Kidney (tissue), 14 donors: ENCODE results near the gene IQCK. TPM values are rescaled to one million over a fixed set of nuclear protein-coding genes. Genes with fewer than 3 reads are reported as not detected.

ENCODE experiments used
- DNase-seq, 5 donors: peaks; one replicate each; pipeline ENCODE4 v3.0.0-alpha.2; 2013 to 2020
- FAIRE-seq: peaks from 2 replicates; lab custom pipeline; 2012; peaks lifted over from hg19 to GRCh38; lab: Jason Lieb, UNC
- H3K27ac ChIP-seq, 2 donors: one replicate each; pipeline ENCODE4 v1.7.0; 2013; ENCODE audit warnings: low read depth in 2 of 2, low read length in 2 of 2, inconsistent platforms in 1 of 2
- H3K27me3 ChIP-seq: one replicate; pipeline ENCODE4 v1.7.1; 2013; ENCODE audit warnings: low read length, inconsistent platforms; ENCODE audit not compliant: control insufficient read depth, insufficient read depth
- H3K36me3 ChIP-seq, 3 donors: one replicate each; pipeline versions ENCODE4 v1.7.0 to v1.7.1; 2013; ENCODE audit warnings: low read length in 3 of 3, control low read depth in 1 of 3, inconsistent platforms in 1 of 3; ENCODE audit not compliant: insufficient read depth in 3 of 3, control insufficient read depth in 2 of 3
- H3K4me1 ChIP-seq, 3 donors: one replicate each; pipeline versions ENCODE4 v1.7.0 to v1.7.1; 2013; ENCODE audit warnings: low read length in 3 of 3, inconsistent platforms in 1 of 3, low read depth in 1 of 3; ENCODE audit not compliant: control insufficient read depth in 2 of 3, insufficient read depth in 2 of 3
- H3K4me3 ChIP-seq, 3 donors: one replicate each; pipeline versions ENCODE4 v1.7.0 to v1.8.1; 2013; ENCODE audit warnings: low read length in 3 of 3, control low read depth in 1 of 3, inconsistent platforms in 1 of 3
- H3K9ac ChIP-seq, 3 donors: one replicate each; pipeline versions ENCODE4 v1.7.0 to v1.7.1; 2013; ENCODE audit warnings: low read length in 3 of 3, control low read depth in 1 of 3, inconsistent platforms in 1 of 3
- H3K9me3 ChIP-seq, 3 donors: one replicate each; pipeline versions ENCODE4 v1.7.0 to v1.7.1; 2013; ENCODE audit warnings: low read length in 3 of 3, control low read depth in 1 of 3, inconsistent platforms in 1 of 3; ENCODE audit not compliant: control insufficient read depth in 2 of 3, insufficient read depth in 1 of 3
- CTCF ChIP-seq: IDR thresholded peaks from 3 replicates; pipeline ENCODE4 v1.5.1; 2012; ENCODE audit warnings: mild to moderate bottlenecking, moderate library complexity, borderline replicate concordance; ENCODE audit not compliant: insufficient read depth; ENCODE audit errors: extremely low read depth
- intact Hi-C: fragments of 100-400 bp; cut with DNase I; formaldehyde crosslinking; loops from one replicate; pipeline ENCODE4 v1.11.1; 2022
- polyA plus RNA-seq: library from polyadenylated mRNA; stranded (reverse); fragments of 350-450 nt; fragmentation: Illumina TruSeq; extraction: RNeasy Lipid Tissue Mini Kit (QIAGEN cat#74804); gene quantifications from one replicate; pipeline ENCODE4 v1.2.3, GENCODE V29; 2014; ENCODE audit warnings: low read depth, low replicate concordance; ENCODE audit not compliant: insufficient read depth
- total RNA-seq: library from RNA; stranded (reverse); fragmentation: NEBNext Ultra II Directional; extraction: Animal tissue kit (Norgen Biotek cat#: 25700); gene quantifications from one replicate; pipeline ENCODE4 v1.2.1, GENCODE V29; 2021
- donor health status: control.
- donor health status: control.
- donor health status: control.
- donor health status: control.
- donor health status: control.
- donor health status: DM: yes; HTN: yes; CAD: no.
- donor health status: Normal renal cell carcinoma (clear cell type).

Gene IQCK
- total and polyA plus RNA-seq, 2 donors from 2014 or later = 35.4 to 38.1 TPM

GRCh38 chr16:19717314-19717713, 757 bp upstream of the IQCK start:
- FAIRE-seq = no peak
- peak overlapping the region; percentile 92 to 95 (median 93) for H3K4me3 ChIP-seq

GRCh38 chr16:19718624-19718965, 524 bp downstream of the IQCK start:
- Histone ChIP-seq H3K4me1 (peaks cover 0 to 11% (median 0%) of the 10 kb centered on the region in 3 donors), H3K9ac (peak overlapping the region; percentile 13 to 80 (median 65)), H3K27me3 (no peaks in the 10 kb centered on the region), H3K36me3 (peaks cover 0 to 2% (median 0%) of the 10 kb centered on the region in 3 donors), H3K27ac (peak overlapping the region; percentile 20 to 86), H3K9me3 (no peaks in the 10 kb centered on the region), H3K4me3 (peak overlapping the region; percentile 92 to 95 (median 93))
- FAIRE-seq (no peak), DNase-seq (peak in 3 of 5 donors; percentile 54 to 80 (median 65))
- intact Hi-C loops = no loop called here
- no peak for TF ChIP-seq CTCF

More at GRCh38 chr16:19717314-19717713, 757 bp upstream of the IQCK start:
- Histone ChIP-seq H3K9ac (peak overlapping the region; percentile 2 to 81 (median 59)), H3K36me3 (peaks cover 0 to 3% (median 0%) of the 10 kb centered on the region in 3 donors), H3K9me3 (no peaks in the 10 kb centered on the region), H3K27ac (peak overlapping the region; percentile 78 to 86), H3K4me1 (peaks cover 0 to 11% (median 0%) of the 10 kb centered on the region in 3 donors), H3K27me3 (no peaks in the 10 kb centered on the region)
- intact Hi-C loops = no loop called here
- no peak for TF ChIP-seq CTCF
- peak in 1 of 5 donors; percentile 30 for DNase-seq

- Histone ChIP-seq H3K27ac (no peak overlapping the region), H3K4me1 (peaks cover 0 to 4% (median 0%) of the 10 kb centered on the region in 3 donors), H3K9me3 (no peaks in the 10 kb centered on the region), H3K36me3 (no peaks in the 10 kb centered on the region), H3K27me3 (no peaks in the 10 kb centered on the region), H3K9ac (no peak overlapping the region), H3K4me3 (no peak overlapping the region)
- no peak for DNase-seq
- no peak for TF ChIP-seq CTCF
- intact Hi-C loops = no loop called here
- no peak for FAIRE-seq
Observed at GRCh38 chr16:19722269-19722952, 4.3 kb downstream of the IQCK start.

- FAIRE-seq (no peak), DNase-seq (no peak)
- Histone ChIP-seq H3K4me1 (peaks cover 0 to 4% (median 0%) of the 10 kb centered on the region in 3 donors), H3K27ac (no peak overlapping the region), H3K9me3 (no peaks in the 10 kb centered on the region), H3K4me3 (no peak overlapping the region), H3K9ac (no peak overlapping the region), H3K36me3 (no peaks in the 10 kb centered on the region), H3K27me3 (no peaks in the 10 kb centered on the region)
- no peak for TF ChIP-seq CTCF
- intact Hi-C loops = no loop called here
Observed at GRCh38 chr16:19722981-19723380, 4.9 kb downstream of the IQCK start.
